ENCODE measurements around the gene DNMT3L.
"Not testable (repeated sequence)": the region's sequence is repeated elsewhere in the genome, so short reads cannot be mapped to it uniquely, and the experiment has no call there.

Gene DNMT3L

DNA sequence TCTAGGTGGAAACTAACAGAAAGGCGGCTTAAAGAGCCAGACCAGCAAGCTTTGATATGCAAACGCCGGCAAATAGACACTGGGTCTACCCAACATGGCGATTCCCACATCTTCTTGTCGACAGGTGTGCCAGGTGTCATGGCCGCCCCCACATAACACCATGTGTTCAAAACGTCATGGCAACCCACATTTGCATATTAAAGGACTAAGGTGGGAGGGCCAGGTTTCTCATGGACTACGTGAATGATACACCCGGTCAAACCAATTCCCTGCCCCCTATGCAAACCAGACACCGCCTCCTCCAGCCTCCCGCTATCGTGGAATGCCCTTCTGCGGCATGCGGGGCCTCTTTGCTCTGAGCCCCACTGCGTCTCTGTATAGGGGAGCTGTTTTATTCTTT lies 62.2 kb downstream of the DNMT3L start:
- DNase-seq (ENCODE audit: low read depth, low spot score), result no peak

- DNase-seq (ENCODE audit: low read depth, low spot score), result not testable (repeated sequence)
Observed at GRCh38 chr21:44197156-44197516, 64.6 kb downstream of the DNMT3L start.
